ENCODE measurements around the gene HIPK4.

- no peak for TF ChIP-seq POLR2A (IDR thresholded peaks at IDR 0.05)
- TF ChIP-seq CTCF (IDR thresholded peaks at IDR 0.05) = no peak
These were observed 33.9 kb downstream of the HIPK4 start for GRCh38 chr19:40355975-40356680.
